Spleen (tissue), 11 donors: ENCODE results near the gene KCNQ1. TPM values are rescaled to one million over a fixed set of nuclear protein-coding genes. Genes with fewer than 3 reads are reported as not detected.

ENCODE experiments used
- DNase-seq: peaks from one replicate; pipeline ENCODE4 v3.0.0-alpha.2; 2020
- H3K27ac ChIP-seq, 8 donors: fragments of 200-600 bp; sonication (generic) in 7 of 8; 1 replicate in 4 of 8; 2 replicates in 4 of 8; pipeline versions ENCODE4 v1.5.0 to v1.8.0; 2016 to 2021; ENCODE audit warnings: inconsistent platforms in 4 of 8, mild to moderate bottlenecking in 4 of 8, moderate library complexity in 1 of 8
- H3K27me3 ChIP-seq, 7 donors: fragments of 200-600 bp; sonication (generic) in 6 of 7; replicated peaks in 1 of 7; 1 replicate in 4 of 7; 2 replicates in 3 of 7; pipeline versions ENCODE4 v1.5.0 to v1.8.0; 2016 to 2021; ENCODE audit warnings: inconsistent platforms in 3 of 7, mild to moderate bottlenecking in 1 of 7
- H3K36me3 ChIP-seq, 6 donors: fragments of 200-600 bp; sonication (generic) in 5 of 6; 1 replicate in 4 of 6; 2 replicates in 2 of 6; pipeline versions ENCODE4 v1.5.0 to v1.8.0; 2016 to 2021; ENCODE audit warnings: inconsistent platforms in 2 of 6
- H3K4me1 ChIP-seq, 6 donors: fragments of 200-600 bp; sonication (generic) in 5 of 6; 1 replicate in 3 of 6; 2 replicates in 3 of 6; pipeline versions ENCODE4 v1.5.0 to v1.8.0; 2016 to 2021; ENCODE audit warnings: inconsistent platforms in 3 of 6
- H3K4me3 ChIP-seq, 8 donors: fragments of 200-600 bp; sonication (generic) in 7 of 8; 1 replicate in 4 of 8; 2 replicates in 4 of 8; pipeline versions ENCODE4 v1.5.0 to v1.8.0; 2016 to 2021; ENCODE audit warnings: inconsistent platforms in 4 of 8, mild to moderate bottlenecking in 4 of 8, moderate library complexity in 2 of 8
- H3K9me3 ChIP-seq, 8 donors: fragments of 200-600 bp; sonication (generic) in 7 of 8; 1 replicate in 4 of 8; 2 replicates in 4 of 8; pipeline versions ENCODE4 v1.5.0 to v1.8.0; 2016 to 2021; ENCODE audit warnings: inconsistent platforms in 4 of 8
- CTCF ChIP-seq, 11 experiments: fragments of 200-600 bp in 7 of 11; fragments of 450-650 bp in 4 of 11; sonication (generic) in 4 of 11; IDR thresholded peaks in 8 of 11; conservative IDR thresholded peaks in 3 of 11; 1 replicate in 7 of 11; 2 replicates in 4 of 11; pipeline versions ENCODE4 v1.4.0 to v1.8.0; 2016 to 2021; ENCODE audit warnings: antibody characterized with exemption in 11 of 11, inconsistent platforms in 4 of 11, mild to moderate bottlenecking in 1 of 11
- POLR2A ChIP-seq, 3 donors: fragments of 450-650 bp; IDR thresholded peaks; one replicate each; pipeline ENCODE4 v1.5.1; 2017; ENCODE audit warnings: antibody characterized with exemption in 3 of 3, mild to moderate bottlenecking in 1 of 3
- POLR2AphosphoS5 ChIP-seq, 3 donors: sonication (generic); formaldehyde crosslinking; IDR thresholded peaks; one replicate each; pipeline ENCODE4 v1.5.1; 2017; ENCODE audit warnings: antibody characterized with exemption in 3 of 3
- WGBS, 5 donors: extraction: QIAGEN DNeasy Blood & Tissue Kit in 3 of 5; methylation state at CpG; one replicate each; pipeline versions ENCODE4 v1.1.5 to v1.1.7; 2013 to 2018; 5-methylcytosine and 5-hydroxymethylcytosine counted together
- intact Hi-C: fragments of 100-400 bp; cut with DNase I; formaldehyde crosslinking; loops from one replicate; pipeline ENCODE4 v1.15.0; 2023; ENCODE audit warnings: low total_unique reads
- polyA plus RNA-seq, 3 donors: library from polyadenylated mRNA; stranded (reverse); fragments of 200-250 nt; gene quantifications; one replicate each; pipeline ENCODE4 v1.2.1, GENCODE V29; 2013
- total RNA-seq, 7 donors: library from RNA; depleted of rRNA in 3 of 7; stranded (reverse); fragments of >200 nt in 3 of 7; fragmentation: NEBNext Ultra II Directional in 4 of 7; extraction: Animal tissue kit (Norgen Biotek cat#: 25700) in 4 of 7; gene quantifications; one replicate each; pipeline versions ENCODE4 v1.1.0 to v1.2.1, GENCODE V29; 2016 to 2021
- donor health status: healthy with polysubstance abuse.
- donor health status: DM: no; HTN: no; CAD: no; lungs with moderate emphysema.
- donor health status: DM: no; HTN: no; CAD: no.
- donor health status: Bipolar disorder and iron deficiency.
- donor health status: healthy.
- donor health status: DM: no; HTN: no; CAD: no.
- donor health status: DM: yes; HTN: yes; CAD: no.

The KCNQ1 gene
- total and polyA plus RNA-seq, 10 donors, result 3.3 to 21.6 (median 13.5) TPM

- WGBS, 5 donors, result 91 to 94% (median 93%) methylated on average over 10 to 23 of the region's 23 CpGs
- H3K36me3 ChIP-seq, result peaks cover 0 to 24% (median 0%) of the 10 kb centered on the region in 6 donors
- H3K27ac ChIP-seq, result no peak overlapping the region
- intact Hi-C loops, result no loop called here
- no peaks in the 10 kb centered on the region for H3K4me1 ChIP-seq
- H3K27me3 ChIP-seq, result no peaks in the 10 kb centered on the region
- peak; percentile 67 for DNase-seq
- H3K9me3 ChIP-seq, result no peaks in the 10 kb centered on the region
- TF ChIP-seq POLR2A (IDR thresholded peaks at IDR 0.05) (no peak), CTCF (IDR thresholded peaks at IDR 0.05 in 8 of 11, conservative IDR thresholded peaks at IDR 0.05 in 3 of 11) (no peak), POLR2AphosphoS5 (IDR thresholded peaks at IDR 0.05) (no peak)
- H3K4me3 ChIP-seq, result no peak overlapping the region
Observed at GRCh38 chr11:2581931-2582350, 137.1 kb downstream of the KCNQ1 start.

GRCh38 chr11:2582351-2582945 lies 137.6 kb downstream of the KCNQ1 start:
- no peak for TF ChIP-seq POLR2A (IDR thresholded peaks at IDR 0.05)
- TF ChIP-seq POLR2AphosphoS5 (IDR thresholded peaks at IDR 0.05), result no peak
- TF ChIP-seq CTCF (IDR thresholded peaks at IDR 0.05 in 8 of 11, conservative IDR thresholded peaks at IDR 0.05 in 3 of 11), result no peak
- intact Hi-C loops, result no loop called here
- Histone ChIP-seq H3K4me1 (no peaks in the 10 kb centered on the region), H3K27ac (no peak overlapping the region), H3K4me3 (no peak overlapping the region), H3K36me3 (peaks cover 0 to 27% (median 0%) of the 10 kb centered on the region in 6 donors), H3K9me3 (no peaks in the 10 kb centered on the region), H3K27me3 (no peaks in the 10 kb centered on the region)
- DNase-seq, result peak; percentile 60
- 72 to 81% (median 80%) methylated on average over 7 to 12 of the region's 12 CpGs for WGBS, 5 donors

- intact Hi-C loops, result no loop called here
- 83 to 86% (median 86%) methylated on average over 14 to 33 of the region's 33 CpGs for WGBS, 5 donors
- Histone ChIP-seq H3K4me1 (no peaks in the 10 kb centered on the region), H3K4me3 (no peak overlapping the region), H3K27ac (no peak overlapping the region), H3K36me3 (peaks cover 0 to 30% (median 0%) of the 10 kb centered on the region in 6 donors), H3K9me3 (no peaks in the 10 kb centered on the region), H3K27me3 (no peaks in the 10 kb centered on the region)
- DNase-seq, result peak; percentile 74
- no peak for TF ChIP-seq POLR2A (IDR thresholded peaks at IDR 0.05)
- TF ChIP-seq CTCF (IDR thresholded peaks at IDR 0.05 in 8 of 11, conservative IDR thresholded peaks at IDR 0.05 in 3 of 11), result no peak
- TF ChIP-seq POLR2AphosphoS5 (IDR thresholded peaks at IDR 0.05), result no peak
Observed at GRCh38 chr11:2582946-2583604, 138.3 kb downstream of the KCNQ1 start.

GRCh38 chr11:2583605-2583958 lies 138.8 kb downstream of the KCNQ1 start:
- DNase-seq, result peak; percentile 71
- H3K36me3 ChIP-seq, result peaks cover 0 to 35% (median 0%) of the 10 kb centered on the region in 6 donors
- no peak overlapping the region for H3K4me3 ChIP-seq
- intact Hi-C loops, result no loop called here
- 87 to 96% (median 93%) methylated on average over 3 to 6 of the region's 6 CpGs for WGBS, 5 donors
- no peaks in the 10 kb centered on the region for H3K27me3 ChIP-seq
- no peaks in the 10 kb centered on the region for H3K4me1 ChIP-seq
- H3K27ac ChIP-seq, result no peak overlapping the region
- TF ChIP-seq CTCF (IDR thresholded peaks at IDR 0.05 in 8 of 11, conservative IDR thresholded peaks at IDR 0.05 in 3 of 11) (no peak), POLR2AphosphoS5 (IDR thresholded peaks at IDR 0.05) (no peak), POLR2A (IDR thresholded peaks at IDR 0.05) (no peak)
- no peaks in the 10 kb centered on the region for H3K9me3 ChIP-seq
